Karpas-422 (cell line): Measurements from ENCODE around the gene OBSCN. TPM values are rescaled to one million over a fixed set of nuclear protein-coding genes. Genes with fewer than 3 reads are reported as not detected.
"Not testable (repeated sequence)": the region's sequence is repeated elsewhere in the genome, so short reads cannot be mapped to it uniquely, and the experiment has no call there.

Experiments
- DNase-seq: peaks from one replicate; pipeline ENCODE4 v3.0.0-alpha.2; 2015
- H2AFZ ChIP-seq: fragments of 200-600 bp; sonication (generic); 2 replicates; pipeline ENCODE4 v1.6.1; 2014; ENCODE audit warnings: antibody characterized with exemption, low read length, mixed read lengths
- H3K27ac ChIP-seq: fragments of 200-600 bp; sonication (generic); 2 replicates; pipeline ENCODE4 v1.5.1; 2014; ENCODE audit warnings: mild to moderate bottlenecking, low read length, moderate library complexity
- H3K27me3 ChIP-seq: fragments of 200-600 bp; sonication (generic); 2 replicates; pipeline ENCODE4 v1.6.1; 2014; ENCODE audit warnings: low read length, mixed read lengths
- H3K36me3 ChIP-seq: fragments of 200-600 bp; sonication (generic); 2 replicates; pipeline ENCODE4 v1.6.1; 2014; ENCODE audit warnings: low read length, mixed read lengths; ENCODE audit not compliant: insufficient read depth
- H3K4me1 ChIP-seq: fragments of 200-600 bp; sonication (generic); 2 replicates; pipeline ENCODE4 v1.6.1; 2014; ENCODE audit warnings: mild to moderate bottlenecking, low read length, mixed read lengths
- H3K4me2 ChIP-seq: fragments of 200-600 bp; sonication (generic); 2 replicates; pipeline ENCODE4 v1.6.1; 2014; ENCODE audit warnings: low read length, low read depth, mild to moderate bottlenecking; ENCODE audit not compliant: poor library complexity, severe bottlenecking
- H3K4me3 ChIP-seq: fragments of 200-600 bp; sonication (generic); 2 replicates; pipeline ENCODE4 v1.5.1; 2014; ENCODE audit warnings: mild to moderate bottlenecking, antibody characterized with exemption, low read length, mixed read lengths
- H3K79me2 ChIP-seq: fragments of 200-600 bp; sonication (generic); 2 replicates; pipeline ENCODE4 v1.6.1; 2014; ENCODE audit warnings: mild to moderate bottlenecking, low read length, mixed read lengths
- H3K9ac ChIP-seq: fragments of 200-600 bp; sonication (generic); 2 replicates; pipeline ENCODE4 v1.6.0; 2014; ENCODE audit warnings: low read length
- H3K9me2 ChIP-seq: fragments of 200-600 bp; sonication (generic), shearing (Covaris generic); replicated peaks from 2 replicates; pipeline ENCODE4 v1.6.0; 2014; ENCODE audit warnings: mild to moderate bottlenecking, low read length, moderate library complexity; ENCODE audit not compliant: insufficient read depth
- H3K9me3 ChIP-seq: fragments of 300-700, 200-600 bp; sonication (generic); 2 replicates; pipeline ENCODE4 v1.6.1; 2014; ENCODE audit warnings: low read length, mixed read lengths
- H4K20me1 ChIP-seq: fragments of 200-600 bp; sonication (generic); 2 replicates; pipeline ENCODE4 v1.6.1; 2014; ENCODE audit warnings: mild to moderate bottlenecking, antibody characterized with exemption, low read length, low read depth; ENCODE audit not compliant: insufficient read depth
- total RNA-seq: library from RNA; depleted of rRNA; stranded (reverse); fragments of >200 nt; shearing (Covaris generic); gene quantifications from 2 replicates; pipeline ENCODE4 v1.2.3, GENCODE V29; 2014; ENCODE audit warnings: low replicate concordance

OBSCN gene
- total RNA-seq, 1 experiment from 2014 or later = 17.5 TPM

GRCh38 chr1:228168563-228169270, 39.1 kb upstream of the OBSCN start:
- Histone ChIP-seq H3K79me2 (no peaks in the 10 kb centered on the region), H2AFZ (no peak overlapping the region), H3K4me3 (no peak overlapping the region), H3K27me3 (no peaks in the 10 kb centered on the region), H3K4me1 (peaks cover 17% of the 10 kb centered on the region), H3K36me3 (no peaks in the 10 kb centered on the region), H3K9ac (no peak overlapping the region), H3K9me2 (no peaks in the 10 kb centered on the region), H4K20me1 (peaks cover 3% of the 10 kb centered on the region; the same call in 1 of the 2 replicates), H3K4me2 (no peak overlapping the region), H3K27ac (no peak overlapping the region), H3K9me3 (no peaks in the 10 kb centered on the region)
- DNase-seq = no peak

GRCh38 chr1:228169345-228169744, 38.5 kb upstream of the OBSCN start:
- H3K27me3 ChIP-seq = no peaks in the 10 kb centered on the region
- H3K4me1 ChIP-seq = peaks cover 16% of the 10 kb centered on the region
- H3K27ac ChIP-seq = no peak overlapping the region
- no peaks in the 10 kb centered on the region for H3K79me2 ChIP-seq
- no peak overlapping the region for H3K4me2 ChIP-seq
- H2AFZ ChIP-seq = no peak overlapping the region
- no peak overlapping the region for H3K9ac ChIP-seq
- no peak for DNase-seq
- H3K9me2 ChIP-seq = no peaks in the 10 kb centered on the region
- no peaks in the 10 kb centered on the region for H3K36me3 ChIP-seq
- H3K9me3 ChIP-seq = no peaks in the 10 kb centered on the region
- H3K4me3 ChIP-seq = no peak overlapping the region
- peaks cover 5% of the 10 kb centered on the region; the same call in 1 of the 2 replicates for H4K20me1 ChIP-seq

GRCh38 chr1:228170666-228171065, 37.2 kb upstream of the OBSCN start:
- Histone ChIP-seq H3K27me3 (no peaks in the 10 kb centered on the region), H3K79me2 (no peaks in the 10 kb centered on the region), H2AFZ (no peak overlapping the region), H4K20me1 (peaks cover 5% of the 10 kb centered on the region; the same call in 1 of the 2 replicates), H3K9ac (no peak overlapping the region), H3K9me3 (no peaks in the 10 kb centered on the region), H3K4me1 (peaks cover 8% of the 10 kb centered on the region), H3K27ac (no peak overlapping the region), H3K4me3 (no peak overlapping the region), H3K9me2 (no peaks in the 10 kb centered on the region), H3K36me3 (no peaks in the 10 kb centered on the region), H3K4me2 (no peak overlapping the region)
- DNase-seq = no peak

GRCh38 chr1:228171221-228171891, 36.5 kb upstream of the OBSCN start:
- no peak for DNase-seq
- no peak overlapping the region for H3K4me3 ChIP-seq
- peaks cover 6% of the 10 kb centered on the region for H3K4me1 ChIP-seq
- H3K27ac ChIP-seq = no peak overlapping the region
- no peaks in the 10 kb centered on the region for H3K27me3 ChIP-seq
- no peaks in the 10 kb centered on the region for H3K9me3 ChIP-seq
- H3K79me2 ChIP-seq = no peaks in the 10 kb centered on the region
- peaks cover 5% of the 10 kb centered on the region; the same call in 1 of the 2 replicates for H4K20me1 ChIP-seq
- no peaks in the 10 kb centered on the region for H3K9me2 ChIP-seq
- H3K4me2 ChIP-seq = no peak overlapping the region
- H3K36me3 ChIP-seq = no peaks in the 10 kb centered on the region
- H3K9ac ChIP-seq = no peak overlapping the region
- H2AFZ ChIP-seq = no peak overlapping the region

GRCh38 chr1:228172591-228173527, 35.0 kb upstream of the OBSCN start:
- H4K20me1 ChIP-seq = peaks cover 5% of the 10 kb centered on the region; the same call in 1 of the 2 replicates
- no peaks in the 10 kb centered on the region for H3K36me3 ChIP-seq
- H3K79me2 ChIP-seq = no peaks in the 10 kb centered on the region
- no peaks in the 10 kb centered on the region for H3K9me3 ChIP-seq
- H3K9ac ChIP-seq = no peak overlapping the region
- H3K4me3 ChIP-seq = no peak overlapping the region
- H2AFZ ChIP-seq = no peak overlapping the region
- no peak for DNase-seq
- H3K4me1 ChIP-seq = no peaks in the 10 kb centered on the region
- H3K27ac ChIP-seq = no peak overlapping the region
- no peaks in the 10 kb centered on the region for H3K9me2 ChIP-seq
- no peak overlapping the region for H3K4me2 ChIP-seq
- H3K27me3 ChIP-seq = no peaks in the 10 kb centered on the region

- not testable (repeated sequence) for H4K20me1 ChIP-seq, H3K9me2 ChIP-seq, H3K4me3 ChIP-seq, H3K27me3 ChIP-seq, H3K36me3 ChIP-seq, H3K9me3 ChIP-seq, H3K4me1 ChIP-seq, H3K4me2 ChIP-seq, H2AFZ ChIP-seq, DNase-seq, H3K27ac ChIP-seq, H3K79me2 ChIP-seq, H3K9ac ChIP-seq
Measured at GRCh38 chr1:228173528-228174481, 34.0 kb upstream of the OBSCN start.

GRCh38 chr1:228174482-228175315, 33.1 kb upstream of the OBSCN start:
- H4K20me1 ChIP-seq = peaks cover 5% of the 10 kb centered on the region; the same call in 1 of the 2 replicates
- H3K4me1 ChIP-seq = no peaks in the 10 kb centered on the region
- H3K4me2 ChIP-seq = no peak overlapping the region
- no peak overlapping the region for H2AFZ ChIP-seq
- no peaks in the 10 kb centered on the region for H3K79me2 ChIP-seq
- H3K9ac ChIP-seq = no peak overlapping the region
- H3K9me2 ChIP-seq = no peaks in the 10 kb centered on the region
- no peak for DNase-seq
- H3K9me3 ChIP-seq = no peaks in the 10 kb centered on the region
- no peaks in the 10 kb centered on the region for H3K27me3 ChIP-seq
- no peak overlapping the region for H3K27ac ChIP-seq
- no peaks in the 10 kb centered on the region for H3K36me3 ChIP-seq
- H3K4me3 ChIP-seq = no peak overlapping the region
